SK-N-SH treated with all-trans-retinoic acid at 6 μM for 48 hours (cell line): ENCODE data around the gene ASB18.

Experiments used
- ARNTL ChIP-seq: fragments of 450-650 bp; formaldehyde crosslinking; IDR thresholded peaks from 2 replicates; pipeline ENCODE4 v1.5.0; 2020; ENCODE audit warnings: low read depth, mild to moderate bottlenecking, moderate library complexity, borderline replicate concordance
- BACH2 ChIP-seq: fragments of 250-450 bp; sonication (Bioruptor Pico); IDR thresholded peaks from 2 replicates; pipeline ENCODE4 v1.9.0; 2021; ENCODE audit warnings: mild to moderate bottlenecking, borderline replicate concordance
- CSRNP3 ChIP-seq: fragments of 250-450 bp; sonication (Bioruptor Pico); IDR thresholded peaks from 2 replicates; pipeline ENCODE4 v1.5.1; 2021; ENCODE audit warnings: mild to moderate bottlenecking, moderate library complexity
- ESRRG ChIP-seq: fragments of 250-450 bp; sonication (Bioruptor Pico); IDR thresholded peaks from 2 replicates; pipeline ENCODE4 v1.6.1; 2021; ENCODE audit warnings: mild to moderate bottlenecking
- GLIS3 ChIP-seq: fragments of 250-450 bp; sonication (Bioruptor Pico); IDR thresholded peaks from 2 replicates; pipeline ENCODE4 v1.5.0; 2020; ENCODE audit warnings: mild to moderate bottlenecking, moderate library complexity
- ISL1 ChIP-seq: fragments of 250-450 bp; sonication (Bioruptor Pico); IDR thresholded peaks from 2 replicates; pipeline ENCODE4 v2.1.2; 2022; ENCODE audit warnings: mild to moderate bottlenecking, moderate library complexity
- PATZ1 ChIP-seq: fragments of 250-450 bp; sonication (Bioruptor Pico); IDR thresholded peaks from 2 replicates; pipeline ENCODE4 v1.8.0; 2020; ENCODE audit warnings: mild to moderate bottlenecking, moderate library complexity, borderline replicate concordance
- POU6F1 ChIP-seq: fragments of 250-450 bp; sonication (Bioruptor Pico); IDR thresholded peaks from 2 replicates; pipeline ENCODE4 v1.8.0; 2021; ENCODE audit warnings: low read depth, mild to moderate bottlenecking, moderate library complexity, borderline replicate concordance
- RARB ChIP-seq: fragments of 250-450 bp; sonication (Bioruptor Pico); IDR thresholded peaks from 2 replicates; pipeline ENCODE4 v1.8.0; 2021; ENCODE audit warnings: mild to moderate bottlenecking, moderate library complexity
- SNAI2 ChIP-seq: fragments of 250-450 bp; sonication (Bioruptor Pico); IDR thresholded peaks from 2 replicates; pipeline ENCODE4 v1.5.0; 2020; ENCODE audit warnings: mild to moderate bottlenecking, moderate library complexity
- TSHZ2 ChIP-seq: fragments of 250-450 bp; sonication (Bioruptor Pico); IDR thresholded peaks from 2 replicates; pipeline ENCODE4 v1.5.0; 2020; ENCODE audit warnings: mild to moderate bottlenecking, moderate library complexity
- ZC3H10 ChIP-seq: fragments of 250-450 bp; sonication (Bioruptor Pico); IDR thresholded peaks from 2 replicates; pipeline ENCODE4 v1.5.1; 2021; ENCODE audit warnings: mild to moderate bottlenecking, moderate library complexity
- ZFP3 ChIP-seq: fragments of 250-450 bp; sonication (Bioruptor Pico); IDR thresholded peaks from 2 replicates; pipeline ENCODE4 v1.5.0; 2020; ENCODE audit warnings: mild to moderate bottlenecking, moderate library complexity
- ZNF8 ChIP-seq: fragments of 450-650 bp; formaldehyde crosslinking; IDR thresholded peaks from 2 replicates; pipeline ENCODE4 v1.5.0; 2020; ENCODE audit warnings: mild to moderate bottlenecking, moderate library complexity

- no peak for TF ChIP-seq ZNF8 (CRISPR knock-in tag)
- no peak for TF ChIP-seq ESRRG (CRISPR knock-in tag)
- no peak for TF ChIP-seq ZC3H10 (CRISPR knock-in tag)
- no peak for TF ChIP-seq PATZ1 (CRISPR knock-in tag)
- no peak for TF ChIP-seq RARB
- no peak for TF ChIP-seq ISL1
- TF ChIP-seq ARNTL: no peak
- no peak for TF ChIP-seq POU6F1 (CRISPR knock-in tag)
- no peak for TF ChIP-seq GLIS3 (CRISPR knock-in tag)
- TF ChIP-seq TSHZ2 (CRISPR knock-in tag): no peak
- no peak for TF ChIP-seq BACH2 (CRISPR knock-in tag)
- TF ChIP-seq ZFP3 (CRISPR knock-in tag): no peak
- no peak for TF ChIP-seq CSRNP3 (CRISPR knock-in tag)
- TF ChIP-seq SNAI2: no peak
These were observed 79.5 kb downstream of the ASB18 start for GRCh38 chr2:236184701-236185100.
